Skin of body (tissue), 2 donors: ENCODE data around the gene COL9A3. TPM values are rescaled to one million over a fixed set of nuclear protein-coding genes. Genes with fewer than 3 reads are reported as not detected.

ENCODE experiments used
- small RNA-seq: library from RNA; depleted of rRNA; stranded (forward); fragments of <200 nt; gene quantifications from one replicate; pipeline ENCODE3, GENCODE V24; 2014; ENCODE audit warnings: low replicate concordance
- total RNA-seq: library from RNA; depleted of rRNA; stranded (reverse); fragments of >200 nt; gene quantifications from one replicate; pipeline ENCODE4 v1.2.3, GENCODE V29; 2014

Gene COL9A3
- total RNA-seq, 1 donor from 2014 or later = 17.8 TPM

Small RNA genes lying within 50 kb of the gene (small RNA-seq; reads per million reads assigned to genes)
- gene DPH3P1 = not detected

Other genes with a start within 250 kb of the COL9A3 start
- 6.3 TPM for gene SLCO4A1, start 174.5 kb upstream of the COL9A3 start, total RNA-seq
- gene NTSR1, start 108.2 kb upstream of the COL9A3 start, total RNA-seq = 0.10 TPM
- gene MRGBP, start 20.6 kb upstream of the COL9A3 start, total RNA-seq = 9.3 TPM
- gene OGFR, start 12.2 kb upstream of the COL9A3 start, total RNA-seq = 17.8 TPM
- gene TCFL5, start 44.8 kb downstream of the COL9A3 start, total RNA-seq = 11.3 TPM
- gene DIDO1, start 109.5 kb downstream of the COL9A3 start, total RNA-seq = 34.4 TPM
- 41.8 TPM for gene GID8, start 121.1 kb downstream of the COL9A3 start, total RNA-seq
- gene SLC17A9, start 135.7 kb downstream of the COL9A3 start, total RNA-seq = 4.7 TPM
- not detected for gene BHLHE23, start 189.9 kb downstream of the COL9A3 start, total RNA-seq